ENCODE measurements around the gene PARVB. TPM values are rescaled to one million over a fixed set of nuclear protein-coding genes. Genes with fewer than 3 reads are reported as not detected.

Gene PARVB
- total RNA-seq, 1 experiment from 2014 or later: 33.0 TPM

DNA sequence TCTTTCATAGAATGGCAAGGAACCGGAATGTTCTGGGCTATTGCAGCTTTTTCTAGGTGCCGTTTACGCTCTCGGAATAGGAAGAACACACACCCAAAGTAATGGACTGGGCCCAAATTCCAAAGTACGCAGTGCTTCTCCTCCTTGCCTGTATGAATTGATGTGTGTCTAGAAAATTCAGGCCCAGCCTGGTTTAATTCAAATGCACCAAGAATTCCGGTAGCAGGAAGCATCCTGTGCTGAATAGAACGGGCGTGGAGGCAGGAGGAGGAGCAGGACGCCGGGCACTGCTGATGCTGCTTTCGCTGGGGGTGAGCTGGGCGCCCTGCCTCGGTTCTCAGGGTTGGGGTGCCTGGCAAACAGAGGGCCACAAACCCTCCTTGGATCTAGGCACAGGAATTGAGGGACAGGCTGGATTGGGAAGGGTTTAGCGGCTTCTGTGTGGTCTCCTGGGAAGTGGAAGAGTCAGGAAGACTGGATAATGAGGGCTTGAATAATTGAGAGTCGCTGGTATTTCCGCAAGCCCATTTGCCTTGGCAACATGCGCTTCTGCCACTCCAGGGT is 2.0 kb downstream of the PARVB start:
- H3K27ac ChIP-seq: no peak overlapping the region
- peaks cover 27% of the 10 kb centered on the region for H3K4me1 ChIP-seq (replicated peaks)

DNA sequence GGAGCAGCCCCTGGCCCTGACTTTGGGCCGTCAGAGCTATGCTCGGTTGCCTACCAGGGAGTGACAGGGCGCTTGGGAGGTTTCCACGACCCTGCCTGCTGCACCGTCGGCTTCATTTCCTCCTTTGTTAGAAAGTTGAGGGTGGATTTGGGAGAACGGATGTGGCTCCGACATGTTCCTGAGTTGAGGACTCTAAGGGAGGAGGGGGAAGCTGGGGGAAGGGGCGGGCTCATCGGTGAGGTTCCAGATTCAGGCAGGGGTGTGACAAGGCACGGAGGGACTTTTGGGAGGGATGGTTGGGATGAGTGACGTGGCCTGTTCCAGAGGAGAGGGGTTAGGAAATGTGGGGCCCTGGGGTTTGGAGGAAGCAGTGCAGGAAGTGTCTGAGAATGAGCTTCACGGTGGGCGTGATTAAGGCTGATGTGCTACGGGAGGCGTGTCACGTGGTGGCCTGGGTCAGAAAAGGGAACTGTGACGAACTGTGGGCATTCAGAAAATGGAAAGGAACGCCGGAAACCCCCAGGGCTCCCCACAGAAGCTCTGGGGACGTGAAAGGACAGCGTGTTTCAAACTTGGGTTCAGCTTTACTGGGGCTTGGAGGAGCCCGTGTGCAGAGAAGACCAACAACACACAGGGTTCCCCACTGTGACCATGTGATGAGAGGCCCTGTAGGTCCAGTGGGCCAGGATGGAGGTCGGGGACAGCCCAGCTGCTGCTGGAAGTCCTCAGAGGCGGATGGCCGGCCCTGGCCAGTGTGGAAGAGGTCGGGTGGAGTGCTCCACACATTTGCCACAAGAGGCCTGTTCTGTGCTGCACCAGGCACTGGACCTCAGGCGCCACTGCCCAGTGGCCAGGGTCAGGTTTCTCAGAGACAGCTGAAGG is 2.8 kb downstream of the PARVB start:
- Histone ChIP-seq H3K4me1 (replicated peaks) (peaks cover 20% of the 10 kb centered on the region), H3K9me3 (replicated peaks) (no peaks in the 10 kb centered on the region), H3K27me3 (replicated peaks) (no peaks in the 10 kb centered on the region), H3K27ac (no peak overlapping the region), H3K36me3 (peaks cover 7% of the 10 kb centered on the region), H3K4me3 (no peak overlapping the region)
- no peak for DNase-seq (ENCODE audit: low read depth in 1 of 2, low spot score in 2 of 2)

More for the DNA sequence above, 2.0 kb downstream of the PARVB start:
- Histone ChIP-seq H3K9me3 (replicated peaks) (no peaks in the 10 kb centered on the region), H3K27me3 (replicated peaks) (no peaks in the 10 kb centered on the region), H3K36me3 (peaks cover 7% of the 10 kb centered on the region), H3K4me3 (no peak overlapping the region)
- no peak for DNase-seq (ENCODE audit: low read depth in 1 of 2, low spot score in 2 of 2)

GRCh38 chr22:44028091-44028490 is 4.0 kb downstream of the PARVB start:
- Histone ChIP-seq H3K36me3 (peaks cover 4% of the 10 kb centered on the region; the same call in 1 of the 2 replicates), H3K4me1 (replicated peaks) (peaks cover 13% of the 10 kb centered on the region), H3K4me3 (no peak overlapping the region), H3K9me3 (replicated peaks) (no peaks in the 10 kb centered on the region), H3K27me3 (replicated peaks) (no peaks in the 10 kb centered on the region), H3K27ac (no peak overlapping the region)
- DNase-seq (ENCODE audit: low read depth in 1 of 2, low spot score in 2 of 2): no peak

- H3K4me3 ChIP-seq: no peak overlapping the region
- no peaks in the 10 kb centered on the region for H3K9me3 ChIP-seq (replicated peaks)
- H3K36me3 ChIP-seq: no peaks in the 10 kb centered on the region
- H3K4me1 ChIP-seq (replicated peaks): peaks cover 6% of the 10 kb centered on the region
- no peaks in the 10 kb centered on the region for H3K27me3 ChIP-seq (replicated peaks)
- no peak overlapping the region for H3K27ac ChIP-seq
- DNase-seq (ENCODE audit: low read depth in 1 of 2, low spot score in 2 of 2): no peak
Observed at GRCh38 chr22:44029069-44029468, 5.0 kb downstream of the PARVB start.

GRCh38 chr22:44030051-44030701 is 6.1 kb downstream of the PARVB start:
- Histone ChIP-seq H3K36me3 (no peaks in the 10 kb centered on the region), H3K27me3 (replicated peaks) (no peaks in the 10 kb centered on the region), H3K4me1 (replicated peaks) (no peaks in the 10 kb centered on the region; the same call in 1 of the 2 replicates), H3K4me3 (no peak overlapping the region), H3K27ac (no peak overlapping the region), H3K9me3 (replicated peaks) (no peaks in the 10 kb centered on the region)
- DNase-seq (ENCODE audit: low read depth in 1 of 2, low spot score in 2 of 2): no peak

- no peak for DNase-seq (ENCODE audit: low read depth in 1 of 2, low spot score in 2 of 2)
- H3K36me3 ChIP-seq: no peaks in the 10 kb centered on the region
- H3K4me1 ChIP-seq (replicated peaks): no peaks in the 10 kb centered on the region
- H3K4me3 ChIP-seq: no peak overlapping the region
- H3K27me3 ChIP-seq (replicated peaks): no peaks in the 10 kb centered on the region
- no peaks in the 10 kb centered on the region for H3K9me3 ChIP-seq (replicated peaks)
- H3K27ac ChIP-seq: no peak overlapping the region
Observed at GRCh38 chr22:44030702-44031082, 6.6 kb downstream of the PARVB start.

GRCh38 chr22:44031158-44031952 is 7.3 kb downstream of the PARVB start:
- no peaks in the 10 kb centered on the region for H3K36me3 ChIP-seq
- H3K4me1 ChIP-seq (replicated peaks): no peaks in the 10 kb centered on the region
- no peaks in the 10 kb centered on the region for H3K9me3 ChIP-seq (replicated peaks)
- H3K4me3 ChIP-seq: no peak overlapping the region
- no peaks in the 10 kb centered on the region for H3K27me3 ChIP-seq (replicated peaks)
- no peak for DNase-seq (ENCODE audit: low read depth in 1 of 2, low spot score in 2 of 2)
- H3K27ac ChIP-seq: no peak overlapping the region

DNA sequence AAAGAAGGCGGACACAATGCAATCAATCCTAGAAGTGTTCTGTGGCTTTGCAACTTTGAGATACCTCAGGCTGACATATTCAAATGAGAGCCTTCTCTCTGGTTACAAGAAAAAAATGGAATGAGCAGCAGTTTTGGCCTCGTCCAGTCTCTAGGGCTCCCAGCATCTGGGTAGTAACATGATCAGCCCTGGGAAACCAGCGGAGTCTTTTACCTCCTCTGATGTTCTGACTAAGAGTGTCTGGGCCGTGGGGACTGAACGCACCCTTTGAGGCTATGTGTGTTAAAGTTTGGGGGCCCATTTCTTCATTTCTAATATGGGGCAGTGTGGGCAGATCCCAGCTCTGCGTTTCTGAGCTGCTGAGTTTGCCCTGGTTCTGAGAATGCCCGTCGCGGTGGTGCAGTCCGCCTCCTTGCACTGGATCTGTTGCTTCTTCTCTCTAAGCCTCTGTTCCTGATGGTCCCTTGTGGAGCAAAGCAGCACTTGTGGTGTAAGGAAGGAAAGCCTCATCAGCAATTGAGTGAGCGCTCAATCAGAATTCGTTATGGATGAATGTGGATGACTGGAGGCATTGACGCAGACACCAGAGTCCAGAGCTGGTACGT is 8.1 kb downstream of the PARVB start:
- H3K4me3 ChIP-seq: no peak overlapping the region
- peaks cover 1% of the 10 kb centered on the region for H3K4me1 ChIP-seq (replicated peaks)
- no peak for DNase-seq (ENCODE audit: low read depth in 1 of 2, low spot score in 2 of 2)
- no peaks in the 10 kb centered on the region for H3K36me3 ChIP-seq
- H3K27me3 ChIP-seq (replicated peaks): no peaks in the 10 kb centered on the region
- H3K9me3 ChIP-seq (replicated peaks): no peaks in the 10 kb centered on the region
- H3K27ac ChIP-seq: no peak overlapping the region

- no peak overlapping the region for H3K4me3 ChIP-seq
- no peak overlapping the region for H3K27ac ChIP-seq
- no peaks in the 10 kb centered on the region for H3K27me3 ChIP-seq (replicated peaks)
- no peak for DNase-seq (ENCODE audit: low read depth in 1 of 2, low spot score in 2 of 2)
- H3K36me3 ChIP-seq: no peaks in the 10 kb centered on the region
- H3K4me1 ChIP-seq (replicated peaks): peaks cover 12% of the 10 kb centered on the region
- H3K9me3 ChIP-seq (replicated peaks): no peaks in the 10 kb centered on the region
Observed at GRCh38 chr22:44033287-44033686, 9.2 kb downstream of the PARVB start.

- no peak overlapping the region for H3K4me3 ChIP-seq
- no peak overlapping the region for H3K27ac ChIP-seq
- H3K27me3 ChIP-seq (replicated peaks): no peaks in the 10 kb centered on the region
- H3K9me3 ChIP-seq (replicated peaks): no peaks in the 10 kb centered on the region
- DNase-seq (ENCODE audit: low read depth in 1 of 2, low spot score in 2 of 2): no peak
- H3K4me1 ChIP-seq (replicated peaks): peaks cover 15% of the 10 kb centered on the region
- no peaks in the 10 kb centered on the region for H3K36me3 ChIP-seq
Observed at GRCh38 chr22:44033694-44034093, 9.6 kb downstream of the PARVB start.

DNA sequence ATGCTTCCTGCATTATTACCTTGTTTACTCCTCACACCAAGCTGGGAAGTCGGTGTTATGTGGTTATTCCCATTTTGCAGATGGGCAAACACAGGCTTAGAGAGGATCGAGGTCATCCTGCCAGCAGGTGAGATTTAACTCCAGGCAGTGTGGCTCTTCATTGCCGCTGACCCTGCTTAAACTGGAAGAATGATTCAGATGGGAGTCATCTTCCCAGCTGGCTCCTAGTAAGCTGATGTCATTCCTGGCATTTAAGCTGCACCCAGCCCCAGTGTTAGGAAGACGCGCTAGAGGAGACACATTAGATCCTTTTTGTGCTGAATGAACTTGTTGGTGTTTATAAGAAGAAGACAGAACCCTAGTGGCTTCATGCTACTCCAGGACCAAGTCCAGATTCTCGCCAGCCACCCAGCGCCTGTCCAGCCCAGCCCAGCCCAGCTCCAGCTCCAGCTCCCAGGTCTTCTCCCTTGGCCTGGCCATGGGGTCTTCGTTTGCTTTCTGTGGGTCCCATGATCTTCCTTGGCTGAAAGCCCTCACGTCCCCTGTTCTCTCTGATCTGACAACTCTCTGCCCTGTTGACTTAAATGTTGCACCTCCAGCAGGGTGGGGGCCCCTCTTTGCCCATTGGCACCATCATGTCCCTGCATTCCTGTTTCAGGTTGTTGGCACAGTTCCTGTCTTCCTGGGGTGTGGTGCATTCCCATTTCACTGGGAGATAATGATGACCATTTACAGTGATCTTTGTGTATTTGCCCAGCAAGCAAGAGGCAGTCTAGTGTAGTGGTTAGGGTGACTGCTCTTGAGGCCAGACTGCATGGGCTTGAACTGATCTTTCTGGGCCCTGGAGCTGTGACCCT is 13.6 kb downstream of the PARVB start:
- Histone ChIP-seq H3K9me3 (replicated peaks) (no peaks in the 10 kb centered on the region), H3K27me3 (replicated peaks) (no peaks in the 10 kb centered on the region), H3K4me3 (no peak overlapping the region), H3K27ac (0 out of 2 replicates have a peak overlapping the region, but pooled peaks have one; percentile 4), H3K36me3 (no peaks in the 10 kb centered on the region), H3K4me1 (replicated peaks) (peaks cover 15% of the 10 kb centered on the region)
- peak; percentile 67 to 76 for DNase-seq (ENCODE audit: low read depth in 1 of 2, low spot score in 2 of 2)

- no peak for DNase-seq (ENCODE audit: low read depth in 1 of 2, low spot score in 2 of 2)
- Histone ChIP-seq H3K4me1 (replicated peaks) (peaks cover 15% of the 10 kb centered on the region), H3K27me3 (replicated peaks) (no peaks in the 10 kb centered on the region), H3K36me3 (no peaks in the 10 kb centered on the region), H3K4me3 (no peak overlapping the region), H3K9me3 (replicated peaks) (no peaks in the 10 kb centered on the region), H3K27ac (no peak overlapping the region)
Observed at GRCh38 chr22:44039566-44040171, 15.6 kb downstream of the PARVB start.

Data from SJSA1 (cell line).